DND-41 (cell line): ENCODE results near the gene KLK3.

Source experiments
- ATAC-seq: fragments of 200-7000 bp; cut with Tn5 transposase; 3 replicates; pipeline ENCODE4 v1.9.1; 2021; ENCODE audit warnings: low read depth; ENCODE audit not compliant: insufficient read depth
- DNase-seq: peaks from one replicate; pipeline ENCODE4 v3.0.0-alpha.2; 2020
- H2AFZ ChIP-seq: 2 replicates; pipeline ENCODE4 v1.6.0; 2012; ENCODE audit warnings: low read depth, low read length
- H3K27ac ChIP-seq: 2 replicates; pipeline ENCODE4 v1.5.1; 2012; ENCODE audit warnings: low read length, inconsistent platforms
- H3K27me3 ChIP-seq: fragments of 200-600 bp; sonication (generic); 2 replicates; pipeline ENCODE4 v1.6.0; 2012; ENCODE audit warnings: low read length, mild to moderate bottlenecking, inconsistent platforms; ENCODE audit not compliant: insufficient read depth, poor library complexity
- H3K36me3 ChIP-seq: 2 replicates; pipeline ENCODE4 v1.5.1; 2012; ENCODE audit warnings: low read length, inconsistent platforms; ENCODE audit not compliant: insufficient read depth
- H3K4me1 ChIP-seq: 2 replicates; pipeline ENCODE4 v1.5.1; 2012; ENCODE audit warnings: mild to moderate bottlenecking, low read length; ENCODE audit not compliant: insufficient read depth
- H3K4me2 ChIP-seq: 2 replicates; pipeline ENCODE4 v1.6.0; 2012; ENCODE audit warnings: mild to moderate bottlenecking, moderate library complexity, low read length, inconsistent platforms; ENCODE audit not compliant: insufficient read depth
- H3K4me3 ChIP-seq, 2 experiments: fragments of 200-600 bp in 1 of 2; shearing (Covaris generic) in 1 of 2; 2 replicates each; pipeline ENCODE4 v1.5.1; 2012 to 2016; ENCODE audit warnings: inconsistent platforms in 2 of 2, low read length in 2 of 2, mild to moderate bottlenecking in 2 of 2, low read depth in 1 of 2, moderate library complexity in 1 of 2
- H3K79me2 ChIP-seq: 2 replicates; pipeline ENCODE4 v1.6.0; 2012; ENCODE audit warnings: low read length, inconsistent platforms; ENCODE audit not compliant: insufficient read depth
- H3K9ac ChIP-seq: 2 replicates; pipeline ENCODE4 v1.6.0; 2012; ENCODE audit warnings: low read depth, mild to moderate bottlenecking, inconsistent platforms, low read length, moderate library complexity
- H3K9me3 ChIP-seq: 2 replicates; pipeline ENCODE4 v1.5.1; 2012; ENCODE audit warnings: low read length, moderate library complexity, mild to moderate bottlenecking, inconsistent platforms; ENCODE audit not compliant: insufficient read depth, severe bottlenecking
- H4K20me1 ChIP-seq: 2 replicates; pipeline ENCODE4 v1.6.0; 2012; ENCODE audit warnings: low read length; ENCODE audit not compliant: insufficient read depth
- CTCF ChIP-seq: IDR thresholded peaks from 2 replicates; pipeline ENCODE4 v1.5.1; 2012; ENCODE audit warnings: borderline replicate concordance, low read length, moderate library complexity, mild to moderate bottlenecking; ENCODE audit not compliant: poor library complexity, severe bottlenecking; ENCODE audit errors: extremely low read depth
- EZH2 ChIP-seq: IDR thresholded peaks from 3 replicates; pipeline ENCODE4 v1.6.1; 2012; ENCODE audit warnings: borderline replicate concordance, low read depth, mild to moderate bottlenecking, moderate library complexity, low read length, inconsistent platforms; ENCODE audit not compliant: severe bottlenecking

KLK3 gene

GRCh38 chr19:50897191-50897607 lies 42.5 kb downstream of the KLK3 start:
- Histone ChIP-seq H3K9me3 (peaks cover 8% of the 10 kb centered on the region), H3K4me2 (no peak overlapping the region), H3K4me1 (no peaks in the 10 kb centered on the region), H3K27ac (no peak overlapping the region), H3K4me3 (no peak overlapping the region), H3K27me3 (peaks cover 5% of the 10 kb centered on the region), H3K36me3 (no peaks in the 10 kb centered on the region), H4K20me1 (no peaks in the 10 kb centered on the region), H3K79me2 (no peaks in the 10 kb centered on the region), H3K9ac (no peak overlapping the region), H2AFZ (no peak overlapping the region)
- DNase-seq = no peak
- no peak for ATAC-seq
- no peak for TF ChIP-seq EZH2
- no peak for TF ChIP-seq CTCF

GRCh38 chr19:50897612-50898011 lies 42.9 kb downstream of the KLK3 start:
- H3K4me3 ChIP-seq = no peak overlapping the region
- no peak overlapping the region for H3K4me2 ChIP-seq
- H3K4me1 ChIP-seq = no peaks in the 10 kb centered on the region
- H2AFZ ChIP-seq = no peak overlapping the region
- H3K79me2 ChIP-seq = no peaks in the 10 kb centered on the region
- TF ChIP-seq EZH2 (no peak), CTCF (no peak)
- H3K27me3 ChIP-seq = peaks cover 5% of the 10 kb centered on the region
- H3K36me3 ChIP-seq = no peaks in the 10 kb centered on the region
- no peak overlapping the region for H3K9ac ChIP-seq
- ATAC-seq (no peak), DNase-seq (no peak)
- no peaks in the 10 kb centered on the region for H4K20me1 ChIP-seq
- peaks cover 8% of the 10 kb centered on the region for H3K9me3 ChIP-seq
- no peak overlapping the region for H3K27ac ChIP-seq

DNA sequence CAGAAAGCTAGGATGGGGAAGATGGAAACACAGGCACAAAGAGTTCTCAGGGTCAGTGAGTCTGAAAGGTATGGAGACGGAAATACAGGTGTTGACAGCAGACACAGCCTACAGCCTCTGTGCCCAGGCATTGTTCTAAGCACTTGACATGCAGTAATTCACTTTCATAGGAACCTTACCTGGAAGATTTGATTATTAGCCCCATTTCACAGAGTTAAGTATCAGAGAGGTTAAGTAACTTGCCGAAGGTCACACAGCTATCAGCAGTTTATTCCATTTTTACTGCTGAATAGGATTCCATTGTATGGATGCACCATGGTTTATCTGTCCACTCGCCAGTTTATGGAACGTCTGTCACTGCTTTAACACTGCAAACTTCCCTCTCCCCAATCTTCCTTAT lies 43.3 kb downstream of the KLK3 start:
- ATAC-seq (no peak), DNase-seq (no peak)
- Histone ChIP-seq H4K20me1 (no peaks in the 10 kb centered on the region), H2AFZ (no peak overlapping the region), H3K9me3 (peaks cover 8% of the 10 kb centered on the region), H3K4me1 (no peaks in the 10 kb centered on the region), H3K27ac (no peak overlapping the region), H3K4me2 (no peak overlapping the region), H3K27me3 (peaks cover 5% of the 10 kb centered on the region), H3K4me3 (no peak overlapping the region), H3K9ac (no peak overlapping the region), H3K36me3 (no peaks in the 10 kb centered on the region), H3K79me2 (no peaks in the 10 kb centered on the region)
- TF ChIP-seq EZH2 = no peak
- TF ChIP-seq CTCF = no peak

DNA sequence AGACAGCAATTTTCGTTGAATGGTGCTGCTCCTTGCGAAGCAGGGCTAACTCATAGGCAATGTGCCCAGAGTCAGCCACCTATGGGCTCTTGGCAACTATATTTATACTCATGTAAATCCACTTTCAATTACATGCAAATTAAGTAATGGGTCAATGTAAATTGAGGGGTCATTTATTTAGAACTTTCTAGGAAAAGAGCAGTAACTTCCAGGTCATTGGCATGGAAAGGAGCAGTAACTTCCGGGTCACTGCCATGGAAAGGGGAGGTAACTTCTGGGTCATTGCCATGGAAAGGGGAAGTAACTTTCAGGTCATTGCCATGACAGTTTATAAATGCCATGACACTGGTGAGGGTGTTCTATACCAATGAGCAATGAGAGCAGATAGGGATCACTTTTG lies 44.9 kb downstream of the KLK3 start:
- Histone ChIP-seq H3K36me3 (no peaks in the 10 kb centered on the region), H4K20me1 (no peaks in the 10 kb centered on the region), H2AFZ (no peak overlapping the region), H3K27ac (no peak overlapping the region), H3K27me3 (peaks cover 5% of the 10 kb centered on the region), H3K4me2 (no peak overlapping the region), H3K9me3 (peaks cover 7% of the 10 kb centered on the region), H3K9ac (no peak overlapping the region), H3K79me2 (no peaks in the 10 kb centered on the region), H3K4me1 (no peaks in the 10 kb centered on the region), H3K4me3 (no peak overlapping the region)
- TF ChIP-seq CTCF (no peak), EZH2 (no peak)
- no peak for ATAC-seq
- DNase-seq = no peak
